ENCODE results near the gene CCDC192.
"Not testable (repeated sequence)": the region's sequence is repeated elsewhere in the genome, so short reads cannot be mapped to it uniquely, and the experiment has no call there.

Gene CCDC192

GRCh38 chr5:127813633-127814587, 110.7 kb downstream of the CCDC192 start:
- no peak for DNase-seq

GRCh38 chr5:127814588-127814973, 111.4 kb downstream of the CCDC192 start:
- DNase-seq, result no peak

GRCh38 chr5:127820910-127821553, 117.8 kb downstream of the CCDC192 start:
- DNase-seq, result no peak

- no peak for DNase-seq
Observed at GRCh38 chr5:127821896-127822295, 118.7 kb downstream of the CCDC192 start.

GRCh38 chr5:127824126-127824525, 120.9 kb downstream of the CCDC192 start:
- no peak for DNase-seq

DNA sequence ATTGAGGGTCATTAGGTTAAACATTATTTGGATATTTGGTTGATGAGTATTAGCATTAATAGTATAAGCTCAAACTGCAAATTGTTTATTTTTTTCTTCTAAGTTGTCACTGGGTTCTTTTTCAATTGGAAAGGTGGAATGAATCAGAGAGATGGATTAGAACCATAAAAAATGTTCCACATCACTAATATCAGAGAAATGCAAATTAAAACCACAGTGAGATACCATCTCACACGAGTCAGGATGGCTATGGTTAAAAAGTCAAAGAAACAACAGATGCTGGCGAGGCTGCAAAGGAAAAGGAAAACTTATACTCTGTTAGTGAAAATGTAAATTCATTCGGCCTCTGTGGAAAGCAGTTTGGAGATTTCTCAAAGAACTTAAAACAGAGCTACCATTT, 122.8 kb downstream of the CCDC192 start:
- no peak for DNase-seq

DNA sequence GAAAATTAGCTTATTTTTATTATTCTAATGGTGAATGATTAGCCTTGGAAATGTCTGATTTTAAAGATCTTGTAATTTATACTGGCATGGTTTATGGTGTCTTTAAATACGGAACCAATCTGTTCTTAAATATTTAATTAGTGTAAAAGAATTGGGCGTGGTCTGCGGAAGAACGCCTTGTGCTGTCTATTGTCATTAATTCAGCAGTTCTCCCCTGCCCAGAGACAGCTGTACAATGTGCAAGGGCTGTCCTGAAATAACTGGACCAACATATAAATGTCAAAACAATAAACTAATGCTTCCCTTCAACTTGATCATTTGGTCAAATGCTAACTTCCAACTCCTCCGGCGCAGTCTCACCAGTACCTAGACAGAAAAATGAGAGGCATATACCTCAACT, 124.3 kb downstream of the CCDC192 start:
- DNase-seq, result no peak

GRCh38 chr5:127830157-127830556, 127.0 kb downstream of the CCDC192 start:
- no peak for DNase-seq

DNA sequence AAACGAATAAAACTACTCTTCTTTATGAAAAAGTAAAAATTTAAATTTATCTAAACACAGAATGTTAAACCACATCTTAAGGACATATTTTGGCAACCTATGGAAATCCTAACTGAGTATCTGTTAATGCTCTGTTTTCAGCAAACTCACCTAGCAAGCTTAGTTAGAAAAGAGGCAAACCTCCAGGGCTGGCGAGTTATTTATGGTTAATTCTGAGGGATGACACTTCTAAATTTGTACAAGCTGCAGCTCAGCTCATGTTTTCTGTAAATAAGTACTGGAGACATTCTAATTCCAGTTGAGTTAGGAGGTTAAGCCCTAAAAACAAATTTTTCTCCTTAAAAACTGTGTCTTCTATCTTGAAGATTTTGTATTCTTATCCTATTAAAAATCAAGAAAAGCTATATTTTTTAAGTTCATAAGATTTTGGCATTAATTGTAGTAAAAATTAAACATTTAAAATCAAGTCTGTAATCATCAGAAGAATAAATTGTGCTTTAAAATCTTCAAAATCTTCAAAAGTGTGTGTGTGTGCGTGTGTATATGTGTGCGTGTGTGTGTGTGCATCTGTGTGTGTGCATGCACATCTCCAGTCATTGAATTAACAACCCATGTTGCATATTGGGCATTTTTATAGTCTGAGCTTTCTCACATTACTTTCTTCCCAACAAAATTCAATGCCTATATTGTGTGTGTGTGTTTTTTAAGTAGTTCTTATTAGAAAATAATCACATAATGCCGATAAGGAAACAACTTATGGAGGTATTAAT, 127.8 kb downstream of the CCDC192 start:
- no peak for DNase-seq

GRCh38 chr5:127832067-127832466, 128.9 kb downstream of the CCDC192 start:
- no peak for DNase-seq

DNA sequence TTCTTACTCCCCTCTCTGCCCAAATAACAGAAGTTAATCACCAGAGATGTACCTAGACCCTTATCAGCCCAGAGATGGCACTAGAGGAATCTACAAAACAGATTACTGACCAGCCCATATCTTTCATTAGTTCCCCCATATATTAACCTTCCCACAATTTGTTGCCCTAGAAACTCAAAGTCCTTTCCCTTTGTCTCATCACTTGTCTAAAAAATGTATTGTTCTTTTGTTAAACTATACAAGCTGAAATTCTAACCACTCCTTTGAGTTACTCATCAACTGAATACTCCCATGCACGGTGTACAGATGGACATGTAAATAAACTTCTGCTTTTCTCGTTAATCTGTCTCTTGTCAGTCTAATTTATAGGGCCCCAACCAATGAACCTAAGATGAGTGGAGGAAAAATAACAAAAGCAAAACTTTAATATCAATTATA, 130.9 kb downstream of the CCDC192 start:
- DNase-seq, result no peak

DNA sequence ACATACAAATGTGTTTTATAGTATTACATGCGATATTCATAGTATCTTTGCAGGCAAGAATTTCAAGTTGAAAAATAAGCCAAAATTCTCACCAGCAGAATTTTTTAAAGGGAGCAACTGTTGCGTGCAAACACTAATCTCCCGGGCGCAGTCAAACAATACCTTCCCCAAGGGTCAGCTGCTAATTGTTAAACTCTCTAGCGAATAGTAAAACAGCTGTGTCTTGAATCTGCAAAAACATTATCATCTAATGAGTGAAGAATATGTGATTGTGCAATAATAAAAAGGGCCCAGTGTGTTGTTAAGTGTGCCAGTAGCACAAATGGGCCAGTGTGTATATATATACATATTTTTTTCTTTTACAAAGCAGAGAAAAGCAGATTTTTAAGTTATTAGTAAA, 131.4 kb downstream of the CCDC192 start:
- no peak for DNase-seq

DNA sequence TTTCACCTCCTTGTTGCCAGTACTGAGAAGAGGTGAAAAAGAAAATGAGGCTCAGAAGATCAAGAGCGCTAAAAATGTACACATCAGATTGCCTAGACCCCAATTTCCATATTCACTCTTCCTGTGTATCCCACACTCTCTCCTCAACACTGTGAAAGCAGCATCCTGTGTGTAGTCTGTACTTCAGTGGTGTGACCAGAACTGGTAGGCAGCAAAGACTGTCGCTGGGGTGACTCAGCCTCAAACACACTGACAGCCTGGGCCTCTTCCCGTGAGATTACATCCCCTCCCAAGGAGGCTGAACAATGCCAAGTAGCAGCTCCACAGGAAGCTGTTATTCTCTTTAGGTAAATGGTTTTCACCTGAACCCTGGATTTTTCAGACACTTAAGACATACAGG, 135.5 kb downstream of the CCDC192 start:
- no peak for DNase-seq

DNA sequence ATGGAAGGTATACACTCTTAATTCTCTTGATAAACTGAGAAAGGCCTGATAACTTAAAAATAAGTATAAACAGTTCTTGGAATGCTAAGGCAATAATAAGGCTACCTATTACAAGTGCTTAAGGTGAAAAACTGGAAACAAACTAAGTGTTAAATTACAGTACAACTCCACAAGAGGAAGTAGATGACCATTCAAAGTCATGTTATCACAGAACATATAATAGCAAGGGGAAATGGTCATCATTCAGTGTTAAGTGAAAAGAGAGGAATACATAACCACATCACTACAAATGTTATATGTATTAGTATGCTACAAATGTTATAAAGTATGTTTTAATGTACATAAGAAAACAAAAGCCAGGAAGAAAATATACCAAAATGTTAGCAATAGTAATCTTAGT, 135.9 kb downstream of the CCDC192 start:
- no peak for DNase-seq

DNA sequence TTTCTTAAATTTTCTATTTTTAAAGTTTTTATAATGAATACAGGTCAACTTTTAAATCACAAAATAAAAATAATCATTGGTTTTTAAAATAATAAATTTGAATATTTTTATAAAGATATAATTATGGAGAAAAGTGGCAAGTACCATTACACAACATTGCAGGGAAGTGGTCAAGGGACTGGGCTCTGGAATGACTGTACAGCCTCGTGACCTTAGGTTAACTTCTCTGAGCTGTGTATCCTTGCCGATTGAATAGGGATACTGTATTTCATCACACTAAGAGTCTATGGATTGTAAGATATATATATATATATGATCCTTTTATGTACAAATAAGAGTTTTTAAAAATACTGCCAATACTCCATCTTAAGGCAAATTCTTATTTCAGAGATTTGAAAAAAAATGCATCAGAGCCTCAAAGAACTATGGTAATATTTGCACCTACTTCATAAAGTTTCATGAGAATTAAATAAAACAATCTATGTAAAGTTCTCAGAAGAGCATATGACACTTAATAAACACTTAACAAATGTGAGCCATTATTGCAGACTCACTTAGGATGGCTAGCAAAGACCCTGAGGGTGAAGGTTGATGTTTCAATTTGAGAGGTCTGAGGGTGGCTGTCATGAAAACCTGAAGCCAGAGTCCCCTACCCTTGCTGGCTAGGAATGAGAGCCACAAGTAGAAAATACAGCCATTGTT, 136.5 kb downstream of the CCDC192 start:
- DNase-seq, result no peak

DNA sequence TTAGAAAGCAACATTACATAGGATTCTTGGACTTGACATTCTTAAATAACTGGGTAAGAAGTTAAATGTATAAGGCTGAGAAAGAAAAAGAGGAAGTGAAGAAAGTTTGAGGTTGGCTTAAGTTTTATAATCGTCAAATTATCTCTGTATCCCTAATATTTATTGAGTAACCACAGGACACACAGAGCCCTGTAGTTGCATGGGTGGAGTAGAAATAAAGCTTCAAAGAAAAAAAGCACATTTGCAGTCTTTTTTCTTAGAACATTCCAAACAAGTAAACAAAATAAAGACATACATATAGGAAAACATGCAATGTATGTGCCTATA, 137.0 kb downstream of the CCDC192 start:
- no peak for DNase-seq

DNA sequence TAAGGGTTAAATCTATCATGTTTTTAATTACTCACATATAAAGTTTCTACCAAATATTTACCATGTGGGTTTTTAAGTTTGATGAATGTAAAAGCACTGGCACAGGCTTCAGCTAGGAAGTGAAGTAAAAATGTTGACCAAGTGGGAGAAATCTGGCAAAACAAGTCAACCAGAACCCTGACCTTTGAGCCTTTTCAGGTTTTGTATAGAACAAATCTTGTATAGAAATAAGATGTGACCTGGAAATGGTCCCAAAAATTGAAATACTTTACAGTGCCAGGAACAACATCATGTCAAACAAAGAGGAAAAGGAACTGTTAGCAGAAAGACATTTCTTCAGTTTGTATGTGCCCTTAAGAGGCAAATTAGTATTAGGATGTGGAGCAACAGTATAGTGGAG, 137.6 kb downstream of the CCDC192 start:
- DNase-seq, result no peak

GRCh38 chr5:127844581-127845021, 141.4 kb downstream of the CCDC192 start:
- no peak for DNase-seq

DNA sequence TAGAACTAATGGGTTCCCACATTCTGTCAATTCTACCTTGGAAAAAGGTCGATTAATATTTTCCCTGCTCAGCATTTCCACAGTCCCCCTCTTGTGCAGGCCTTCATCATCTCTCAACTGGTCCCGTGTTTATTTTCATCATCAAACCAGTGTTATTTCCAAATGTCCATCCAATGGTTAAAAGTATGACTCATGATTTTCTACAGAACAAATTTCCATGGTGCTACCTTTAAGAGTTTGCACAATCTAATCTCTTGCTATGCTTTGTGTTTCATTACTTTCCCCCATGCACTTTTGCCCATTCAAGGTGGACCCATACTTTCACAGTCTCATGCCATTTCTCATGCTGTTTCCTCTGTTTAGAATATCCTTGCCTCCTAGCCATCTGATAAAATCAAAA, 143.7 kb downstream of the CCDC192 start:
- no peak for DNase-seq

GRCh38 chr5:127847641-127848040, 144.4 kb downstream of the CCDC192 start:
- DNase-seq, result not testable (repeated sequence)

DNA sequence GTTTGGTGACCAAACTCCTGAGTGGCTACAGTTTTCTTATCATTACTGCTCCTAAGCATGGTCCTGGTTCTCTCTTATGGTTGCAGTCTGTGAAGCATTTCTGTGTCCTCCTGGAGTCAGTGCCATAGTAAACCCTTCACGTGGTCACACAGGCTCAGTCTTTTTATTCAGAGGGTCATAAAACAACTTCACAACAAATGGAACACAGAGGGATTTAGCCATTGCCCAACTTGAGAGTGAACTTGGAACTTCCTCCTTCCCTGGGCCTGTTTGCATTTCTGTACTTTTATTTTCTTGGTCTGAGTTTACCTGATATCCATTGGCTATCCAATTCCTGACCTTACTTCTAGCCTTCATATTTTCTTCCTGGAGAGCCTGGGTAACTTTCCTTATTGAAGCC, 144.9 kb downstream of the CCDC192 start:
- no peak for DNase-seq

DNA sequence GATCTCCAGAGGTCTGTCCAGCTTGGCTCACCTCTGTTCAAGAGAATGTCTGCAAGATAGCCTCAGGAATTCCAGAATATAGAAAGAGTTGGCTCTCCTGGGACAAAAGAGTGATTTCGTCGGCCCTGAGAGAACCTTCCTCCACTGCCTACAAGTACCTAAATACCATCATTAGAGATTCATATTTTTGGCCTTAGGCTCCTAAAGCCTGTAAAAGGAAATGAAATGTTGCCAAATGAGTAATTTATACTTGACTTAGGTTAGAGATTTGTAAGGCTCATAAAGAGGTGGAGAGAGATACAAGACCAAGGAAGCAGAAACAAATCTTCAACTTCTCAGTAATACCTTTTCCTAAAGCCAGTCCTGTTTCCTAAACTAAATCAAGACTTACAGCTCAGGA, 146.2 kb downstream of the CCDC192 start:
- DNase-seq, result no peak

DNA sequence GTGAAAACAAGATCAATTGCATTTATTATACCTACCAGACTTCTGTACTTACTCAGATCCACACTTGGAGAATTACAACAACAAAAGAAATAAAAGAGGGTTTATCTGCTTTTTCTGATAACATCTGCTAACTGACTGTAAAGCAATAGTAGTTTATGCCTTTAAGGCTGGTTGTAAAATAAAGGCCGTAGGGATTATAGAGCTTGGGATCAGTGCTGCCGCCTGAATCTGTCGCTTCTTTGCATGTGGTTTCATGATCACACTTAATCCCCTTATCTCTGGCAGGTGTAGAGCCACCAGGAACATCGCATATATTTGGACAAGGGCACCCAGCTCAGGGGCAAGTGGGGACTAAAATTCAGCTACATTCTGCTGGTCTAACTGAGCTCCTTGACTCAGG, 146.7 kb downstream of the CCDC192 start:
- no peak for DNase-seq

Measured in NCI-H1105 treated with DMSO at 0.1 percent for 48 hours (cell line).